ENCODE data around the gene LPP.
A peak's percentile ranks its signal among the peaks of the same experiment; 100 is the strongest.
"Not testable (repeated sequence)": the region's sequence is repeated elsewhere in the genome, so short reads cannot be mapped to it uniquely, and the experiment has no call there.

The LPP gene

DNA sequence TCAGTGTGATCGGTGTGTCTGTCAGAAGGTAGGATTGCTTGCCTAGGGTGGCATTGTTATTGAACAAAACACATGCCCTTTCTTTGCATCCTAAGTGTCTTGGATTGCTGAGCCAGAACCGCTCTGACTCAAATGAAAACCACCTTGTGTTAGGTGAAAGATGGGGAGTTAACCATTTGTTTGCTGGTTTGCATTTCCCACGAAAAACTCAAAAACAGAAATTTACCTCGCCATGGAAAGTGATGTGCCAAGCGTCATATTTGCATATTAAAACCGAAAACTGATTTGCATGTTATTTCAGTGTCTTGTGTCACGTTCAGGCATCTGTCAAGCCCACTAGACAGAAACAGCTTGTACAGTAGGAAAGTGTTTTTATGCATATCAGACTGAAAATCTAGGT is 543.2 kb downstream of the LPP start:
- DNase-seq, result no peak

DNA sequence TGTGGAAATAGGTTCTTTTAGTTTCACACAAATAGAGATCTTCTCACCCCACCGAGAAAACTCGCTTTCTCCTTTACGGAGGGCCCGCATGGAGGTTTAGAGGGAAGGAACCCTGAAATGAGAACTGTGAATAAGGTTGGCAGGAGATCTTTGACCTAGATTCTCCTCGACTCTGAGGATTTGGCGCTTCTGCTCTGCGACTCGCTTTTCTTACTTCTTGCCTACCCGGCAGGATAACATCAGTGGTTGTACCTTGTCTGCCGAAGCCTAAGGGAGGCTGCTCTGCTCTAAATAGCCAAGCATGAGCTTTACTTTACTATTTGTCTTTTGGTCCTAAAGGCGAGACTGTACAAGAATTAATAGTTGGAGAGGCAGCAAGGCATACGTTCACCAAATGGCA is 544.5 kb downstream of the LPP start:
- no peak for DNase-seq

DNA sequence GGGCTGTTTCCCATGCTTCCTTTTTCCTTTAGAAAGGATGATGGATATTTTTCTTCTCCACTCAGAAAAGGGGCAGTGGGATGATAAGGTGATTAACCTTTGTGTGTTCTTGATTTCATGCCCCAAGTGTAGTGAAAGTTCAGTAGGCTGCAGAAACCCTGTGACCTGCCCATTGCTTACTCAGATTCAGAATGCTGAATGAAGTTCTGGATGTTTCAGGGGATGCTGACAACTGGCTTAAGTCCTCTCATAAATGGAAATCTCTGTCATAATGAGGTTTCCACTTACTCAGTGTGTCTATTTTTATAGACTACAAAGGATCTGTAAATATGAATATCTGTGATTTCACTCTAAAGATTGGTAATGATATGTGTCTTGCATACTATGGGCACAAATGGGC is 546.5 kb downstream of the LPP start:
- DNase-seq, result no peak

GRCh38 chr3:188700918-188701317 is 547.0 kb downstream of the LPP start:
- DNase-seq, result no peak

DNA sequence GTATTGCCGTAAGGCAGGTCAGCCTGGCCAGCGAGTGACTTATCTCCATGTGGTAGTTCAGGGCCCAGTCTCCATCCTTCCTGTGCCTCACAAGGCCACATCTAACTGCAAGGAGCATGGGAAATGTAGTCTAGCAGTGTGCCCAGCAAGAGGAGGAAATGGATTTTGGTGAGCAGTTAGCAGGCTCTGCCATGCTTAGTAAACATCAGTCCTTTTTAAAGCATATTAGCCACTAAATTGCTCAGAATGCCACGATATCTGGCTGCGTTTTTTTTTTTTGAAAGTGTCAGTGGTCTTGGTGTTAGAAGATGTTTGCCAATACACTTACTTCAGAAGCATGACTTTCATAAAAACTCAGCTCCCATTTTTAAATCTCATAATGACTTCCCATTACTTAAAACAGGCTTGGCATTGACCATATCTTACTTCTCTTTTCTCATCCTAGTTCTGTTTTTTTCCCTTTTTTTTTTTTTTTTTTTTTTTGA is 547.6 kb downstream of the LPP start:
- DNase-seq, result no peak

DNA sequence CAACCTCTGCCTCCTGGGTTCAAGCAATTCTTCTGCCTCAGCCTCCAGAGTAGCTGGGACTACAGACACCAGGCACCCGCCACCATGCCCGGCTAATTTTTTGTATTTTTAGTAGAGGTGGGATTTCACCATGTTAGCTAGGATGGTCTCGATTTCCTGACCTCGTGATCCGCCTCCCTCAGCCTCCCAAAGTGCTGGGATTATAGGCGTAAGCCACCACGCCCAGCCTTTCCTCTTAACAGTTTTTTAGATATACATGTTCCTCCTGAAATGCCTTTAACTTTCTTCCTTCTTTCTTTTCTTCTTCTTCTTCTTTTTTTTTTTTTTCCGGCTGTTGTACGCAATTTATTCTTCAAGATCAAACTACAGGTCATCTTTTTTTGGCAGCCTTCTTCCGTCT is 548.1 kb downstream of the LPP start:
- not testable (repeated sequence) for DNase-seq

- DNase-seq, result no peak
Observed at GRCh38 chr3:188706176-188706575, 552.2 kb downstream of the LPP start.

DNA sequence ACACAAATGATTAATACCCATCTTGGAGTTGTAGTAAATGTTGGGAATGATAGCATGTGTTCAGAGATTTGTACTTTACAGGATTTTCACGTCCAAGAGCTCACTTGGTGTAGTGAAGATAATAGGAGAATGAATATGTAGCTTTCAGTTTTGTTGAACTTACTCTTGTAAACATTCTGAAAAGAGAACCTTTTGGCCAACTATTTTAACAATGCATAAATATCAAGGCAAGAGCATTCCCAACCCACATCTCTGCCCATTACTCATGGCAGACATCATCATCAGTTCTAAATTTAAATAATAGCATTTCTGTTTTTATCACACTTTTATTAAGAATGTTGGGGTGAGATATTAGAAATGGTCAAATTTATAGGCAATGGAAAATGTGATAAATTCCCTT is 552.6 kb downstream of the LPP start:
- no peak for DNase-seq

DNA sequence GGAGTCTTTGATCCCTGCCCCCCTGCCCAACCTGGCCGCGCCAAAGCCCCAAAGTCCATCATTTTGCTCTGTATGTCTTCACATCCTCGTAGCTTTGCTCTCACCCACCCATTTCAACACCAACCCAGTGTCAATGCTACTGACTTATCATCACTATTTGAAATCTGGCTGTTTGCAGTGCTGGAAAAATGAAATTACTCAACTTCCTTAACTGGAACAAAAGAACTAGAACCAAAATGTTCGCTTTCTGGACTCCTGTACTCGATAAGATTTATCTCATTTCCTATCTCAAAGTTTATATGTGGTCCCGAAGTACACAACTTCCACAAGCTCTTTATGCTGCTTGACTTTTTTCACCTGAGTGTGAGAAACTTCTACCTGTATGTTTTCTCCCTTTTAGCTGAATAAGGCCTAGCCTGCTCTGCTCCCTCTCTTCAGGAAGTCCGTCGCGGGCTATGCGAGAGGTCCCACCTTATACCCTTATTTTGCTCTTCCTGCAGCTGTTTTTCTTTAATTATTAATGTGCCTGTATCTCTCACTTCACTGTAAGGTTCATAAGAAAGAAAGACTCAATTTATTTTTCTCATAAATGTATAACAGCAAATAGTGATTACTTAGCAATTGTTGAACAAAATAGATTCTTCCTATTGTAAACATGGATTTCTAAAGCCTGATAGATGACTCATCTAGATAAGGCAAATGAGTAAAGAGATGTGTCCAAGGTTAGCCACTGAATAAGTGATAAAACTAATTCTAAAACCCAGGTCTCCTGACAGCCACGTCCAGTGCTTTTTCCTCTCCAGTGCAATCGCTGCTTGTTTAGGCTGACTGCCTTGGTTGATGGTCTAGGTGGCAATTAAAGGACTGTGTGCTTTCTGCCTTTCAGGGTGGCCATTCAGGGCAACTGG is 553.7 kb downstream of the LPP start:
- no peak for DNase-seq

- no peak for DNase-seq
Observed at GRCh38 chr3:188711881-188712247, 557.9 kb downstream of the LPP start.

DNA sequence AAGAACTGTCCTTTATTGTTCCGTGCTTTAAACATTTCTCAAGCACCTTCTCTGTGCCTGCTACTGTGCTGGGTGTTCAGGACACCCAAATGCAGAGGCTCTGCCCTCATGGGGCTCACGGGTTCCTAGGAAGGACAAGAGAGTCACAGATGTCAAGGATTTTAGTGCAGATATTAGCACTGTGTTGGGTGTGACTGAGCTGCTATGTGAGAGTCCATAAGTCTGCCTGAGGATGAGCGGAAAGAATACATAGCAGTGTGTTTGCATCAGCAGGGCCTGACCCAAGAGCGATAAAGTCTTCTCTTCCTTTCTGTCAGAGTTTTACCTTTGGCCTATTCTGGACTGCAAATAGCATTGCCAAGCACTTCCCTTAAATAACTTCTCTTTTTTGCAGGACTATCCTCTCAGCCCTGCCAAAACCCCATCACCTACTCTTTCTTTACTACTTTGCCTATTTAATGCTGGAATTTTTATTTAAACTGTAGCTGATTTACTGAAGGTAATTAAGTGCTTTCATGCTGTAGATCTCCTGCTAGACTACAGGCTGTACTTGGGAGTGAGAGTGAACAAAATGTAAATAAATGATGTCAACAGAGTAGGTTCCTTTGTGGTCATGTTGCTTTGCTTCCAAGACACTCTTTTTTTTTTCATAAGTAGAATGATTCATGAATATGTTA is 558.4 kb downstream of the LPP start:
- no peak for DNase-seq

GRCh38 chr3:188712991-188713390 is 559.0 kb downstream of the LPP start:
- no peak for DNase-seq

GRCh38 chr3:188719545-188719944 is 565.6 kb downstream of the LPP start:
- DNase-seq, result no peak

DNA sequence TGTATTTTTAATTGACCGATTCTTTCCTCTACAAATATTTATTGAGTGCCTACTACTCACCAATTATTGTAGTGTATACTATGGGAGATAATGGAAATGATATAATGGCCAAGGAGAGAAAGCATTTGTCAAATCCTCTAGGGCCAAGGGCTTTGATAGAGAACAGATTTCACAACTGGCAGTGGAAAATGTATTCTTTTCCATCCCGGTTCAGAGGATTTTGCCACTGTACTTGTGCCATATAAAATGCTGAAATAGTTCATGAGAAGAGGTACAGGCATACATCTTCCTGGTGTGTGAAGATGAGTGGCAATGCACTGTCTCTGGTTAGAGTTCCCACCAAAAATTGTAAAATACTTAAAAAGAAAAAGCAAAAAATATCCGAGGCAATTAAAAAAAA is 566.3 kb downstream of the LPP start:
- DNase-seq, result peak; percentile 24

- DNase-seq, result no peak
Observed at GRCh38 chr3:188720636-188721035, 566.7 kb downstream of the LPP start.

GRCh38 chr3:188721312-188721711 is 567.4 kb downstream of the LPP start:
- no peak for DNase-seq

GRCh38 chr3:188721990-188722389 is 568.0 kb downstream of the LPP start:
- DNase-seq, result no peak

DNA sequence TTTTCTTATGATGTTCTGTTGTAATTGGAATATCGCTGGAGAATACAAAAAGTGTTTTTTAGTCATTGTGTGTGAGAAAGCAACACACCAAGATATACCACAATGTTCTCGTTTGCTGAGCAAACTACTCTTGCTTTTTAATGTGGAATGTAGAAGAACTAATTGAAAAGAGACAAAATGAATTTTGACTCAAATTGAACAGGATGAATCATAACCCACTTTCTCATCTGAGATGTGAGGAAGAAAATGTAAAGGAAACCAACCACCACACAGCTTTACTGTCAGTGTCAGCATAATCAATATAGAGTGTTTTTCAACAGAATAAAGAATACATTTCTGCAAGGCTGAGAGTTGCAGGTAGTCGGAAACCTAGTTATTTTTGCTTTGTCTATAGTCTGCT is 569.0 kb downstream of the LPP start:
- DNase-seq, result no peak

- no peak for DNase-seq
Observed at GRCh38 chr3:188727052-188727451, 573.1 kb downstream of the LPP start.

- DNase-seq, result no peak
Observed at GRCh38 chr3:188728371-188728896, 574.5 kb downstream of the LPP start.

- no peak for DNase-seq
Observed at GRCh38 chr3:188729422-188729821, 575.5 kb downstream of the LPP start.

- no peak for DNase-seq
Observed at GRCh38 chr3:188734395-188734794, 580.4 kb downstream of the LPP start.

GRCh38 chr3:188739511-188739910 is 585.6 kb downstream of the LPP start:
- no peak for DNase-seq

GRCh38 chr3:188740010-188740409 is 586.1 kb downstream of the LPP start:
- no peak for DNase-seq
